HEK293 (cell line): Measurements from ENCODE around the gene SHISAL1.

ENCODE experiments used
- CTCF ChIA-PET: fragments of 350-600 bp; formaldehyde crosslinking; extraction: SDS; loops from one replicate; lab custom pipeline; 2021; ENCODE audit warnings: antibody characterized with exemption; lab: Yijun Ruan, JAX
- POLR2A ChIA-PET: fragments of 300-600 bp; formaldehyde crosslinking; extraction: SDS; loops from one replicate; lab custom pipeline; 2020; ENCODE audit warnings: antibody characterized with exemption, inconsistent platforms; lab: Yijun Ruan, JAX
- H3K27ac ChIP-seq: fragments of 200-500 bp; sonication (Bioruptor generic); 2 replicates; pipeline ENCODE4 v1.5.1; 2014; ENCODE audit warnings: low read depth, low read length, control low read depth, inconsistent platforms; ENCODE audit errors: extremely low read depth
- H3K36me3 ChIP-seq, 2 experiments: fragments of 200-500 bp in 1 of 2; sonication (Bioruptor generic) in 1 of 2; 1 replicate in 1 of 2; 2 replicates in 1 of 2; pipeline ENCODE4 v1.5.1; 2014 to 2017; ENCODE audit warnings: inconsistent platforms in 2 of 2, low read length in 2 of 2; ENCODE audit not compliant: control insufficient read depth in 2 of 2, insufficient read depth in 1 of 2
- H3K4me1 ChIP-seq: fragments of 200-500 bp; sonication (Bioruptor generic); 2 replicates; pipeline ENCODE4 v1.5.1; 2014; ENCODE audit warnings: mild to moderate bottlenecking, low read length, inconsistent platforms; ENCODE audit not compliant: control insufficient read depth, insufficient read depth
- H3K4me3 ChIP-seq: 2 replicates; pipeline ENCODE4 v1.5.1; 2011; ENCODE audit warnings: low read depth, mild to moderate bottlenecking, control low read depth, low read length, moderate library complexity
- H3K9me3 ChIP-seq: fragments of 200-500 bp; sonication (Bioruptor generic); 2 replicates; pipeline ENCODE4 v1.5.1; 2014; ENCODE audit warnings: low read depth, low read length, inconsistent platforms; ENCODE audit not compliant: control insufficient read depth, insufficient read depth
- ZFP3 ChIP-seq: fragments of 450-650 bp; formaldehyde crosslinking; IDR thresholded peaks from 2 replicates; pipeline ENCODE4 v1.5.1; 2016; ENCODE audit warnings: low read depth, missing biosample characterization, missing genetic modification characterization
- ZFP37 ChIP-seq: fragments of 450-650 bp; formaldehyde crosslinking; IDR thresholded peaks from 2 replicates; pipeline ENCODE4 v1.5.1; 2016; ENCODE audit warnings: missing biosample characterization, missing genetic modification characterization
- ZNF140 ChIP-seq: fragments of 450-650 bp; formaldehyde crosslinking; IDR thresholded peaks from 2 replicates; pipeline ENCODE4 v1.5.1; 2016; ENCODE audit warnings: missing biosample characterization, missing genetic modification characterization
- ZNF2 ChIP-seq: fragments of 450-650 bp; formaldehyde crosslinking; IDR thresholded peaks from 2 replicates; pipeline ENCODE4 v1.5.1; 2016; ENCODE audit warnings: missing biosample characterization, missing genetic modification characterization
- ZNF202 ChIP-seq: fragments of 450-650 bp; formaldehyde crosslinking; IDR thresholded peaks from 2 replicates; pipeline ENCODE4 v1.5.1; 2016; ENCODE audit warnings: missing biosample characterization, missing genetic modification characterization, borderline replicate concordance
- ZNF214 ChIP-seq: fragments of 450-650 bp; formaldehyde crosslinking; IDR thresholded peaks from 2 replicates; pipeline ENCODE4 v1.5.1; 2017; ENCODE audit warnings: missing biosample characterization, mild to moderate bottlenecking, missing genetic modification characterization, borderline replicate concordance
- ZNF221 ChIP-seq: fragments of 450-650 bp; formaldehyde crosslinking; IDR thresholded peaks from 2 replicates; pipeline ENCODE4 v1.5.1; 2017; ENCODE audit warnings: missing biosample characterization, missing genetic modification characterization, borderline replicate concordance
- ZNF248 ChIP-seq: fragments of 450-650 bp; formaldehyde crosslinking; IDR thresholded peaks from 2 replicates; pipeline ENCODE4 v1.5.1; 2017; ENCODE audit warnings: missing biosample characterization, missing genetic modification characterization
- ZNF311 ChIP-seq: fragments of 450-650 bp; formaldehyde crosslinking; IDR thresholded peaks from 2 replicates; pipeline ENCODE4 v1.5.1; 2017; ENCODE audit warnings: missing biosample characterization, missing genetic modification characterization, borderline replicate concordance
- ZNF391 ChIP-seq: fragments of 450-650 bp; formaldehyde crosslinking; IDR thresholded peaks from 2 replicates; pipeline ENCODE4 v1.5.1; 2016; ENCODE audit warnings: low read depth, missing biosample characterization, missing genetic modification characterization, borderline replicate concordance
- ZNF433 ChIP-seq: fragments of 450-650 bp; formaldehyde crosslinking; IDR thresholded peaks from 2 replicates; pipeline ENCODE4 v1.5.1; 2016; ENCODE audit warnings: missing biosample characterization, missing genetic modification characterization, low read depth
- ZNF48 ChIP-seq: fragments of 450-650 bp; formaldehyde crosslinking; IDR thresholded peaks from 2 replicates; pipeline ENCODE4 v1.5.1; 2016; ENCODE audit warnings: missing biosample characterization, missing genetic modification characterization
- ZNF501 ChIP-seq: fragments of 450-650 bp; formaldehyde crosslinking; IDR thresholded peaks from 2 replicates; pipeline ENCODE4 v1.5.1; 2016; ENCODE audit warnings: missing biosample characterization, missing genetic modification characterization
- ZNF514 ChIP-seq: fragments of 450-650 bp; formaldehyde crosslinking; IDR thresholded peaks from 2 replicates; pipeline ENCODE4 v1.5.1; 2016; ENCODE audit warnings: missing biosample characterization, missing genetic modification characterization
- ZNF560 ChIP-seq: fragments of 450-650 bp; formaldehyde crosslinking; IDR thresholded peaks from 2 replicates; pipeline ENCODE4 v1.5.1; 2017; ENCODE audit warnings: missing biosample characterization, missing genetic modification characterization, borderline replicate concordance
- ZNF623 ChIP-seq: fragments of 450-650 bp; formaldehyde crosslinking; IDR thresholded peaks from 2 replicates; pipeline ENCODE4 v1.5.1; 2016; ENCODE audit warnings: missing biosample characterization, missing genetic modification characterization
- ZNF639 ChIP-seq: fragments of 450-650 bp; formaldehyde crosslinking; IDR thresholded peaks from 2 replicates; pipeline ENCODE4 v1.5.1; 2016; ENCODE audit warnings: missing biosample characterization, missing genetic modification characterization
- ZNF707 ChIP-seq: fragments of 450-650 bp; formaldehyde crosslinking; IDR thresholded peaks from 2 replicates; pipeline ENCODE4 v1.5.1; 2016; ENCODE audit warnings: missing biosample characterization, missing genetic modification characterization
- ZNF768 ChIP-seq: fragments of 450-650 bp; formaldehyde crosslinking; IDR thresholded peaks from 2 replicates; pipeline ENCODE4 v1.5.1; 2018; ENCODE audit warnings: missing biosample characterization, mild to moderate bottlenecking, missing genetic modification characterization
- TF ChIP-seq, protein P1 (sequence below): fragments of 450-650 bp; formaldehyde crosslinking; IDR thresholded peaks from 2 replicates; pipeline ENCODE4 v1.5.1; 2017; ENCODE audit warnings: missing biosample characterization, missing genetic modification characterization
- TF ChIP-seq, protein P2 (sequence below): fragments of 450-650 bp; formaldehyde crosslinking; IDR thresholded peaks from 2 replicates; pipeline ENCODE4 v1.5.1; 2016; ENCODE audit warnings: missing biosample characterization, missing genetic modification characterization

SHISAL1 gene

DNA sequence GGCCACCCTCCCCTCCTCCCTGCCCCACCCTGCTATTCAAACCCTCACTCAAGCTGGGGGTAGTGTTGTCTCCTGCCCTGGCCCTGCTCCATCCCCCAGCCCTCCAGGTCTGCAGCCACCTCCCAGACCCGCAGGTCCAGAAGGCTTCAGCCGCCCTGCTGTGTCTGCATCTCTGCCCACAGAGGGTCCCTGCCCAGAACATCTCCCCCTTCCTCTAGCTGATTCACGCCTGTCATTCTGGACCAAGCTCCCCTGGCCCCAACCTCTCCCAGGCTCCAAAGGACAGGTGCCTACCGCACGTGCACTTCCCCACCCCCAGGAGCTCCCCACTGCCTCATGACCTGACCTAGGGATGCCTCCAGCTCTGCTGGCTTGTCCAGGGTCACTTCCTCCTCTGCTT lies 16.0 kb upstream of the SHISAL1 start:
- no peaks in the 10 kb centered on the region for H3K36me3 ChIP-seq
- no peak overlapping the region for H3K27ac ChIP-seq
- TF ChIP-seq ZNF2 (tag by site-specific recombination) (no peak), ZNF202 (no peak), ZNF48 (tag by site-specific recombination) (no peak), ZNF707 (no peak), ZNF140 (tag by site-specific recombination) (no peak), ZNF248 (tag by site-specific recombination) (no peak), ZNF560 (tag by site-specific recombination) (no peak), ZNF221 (tag by site-specific recombination) (no peak), ZNF501 (tag by site-specific recombination) (no peak), ZNF623 (tag by site-specific recombination) (no peak), ZNF311 (tag by site-specific recombination) (no peak), ZFP3 (tag by site-specific recombination) (no peak), ZNF639 (tag by site-specific recombination) (no peak)
- TF ChIP-seq, protein P1, sequence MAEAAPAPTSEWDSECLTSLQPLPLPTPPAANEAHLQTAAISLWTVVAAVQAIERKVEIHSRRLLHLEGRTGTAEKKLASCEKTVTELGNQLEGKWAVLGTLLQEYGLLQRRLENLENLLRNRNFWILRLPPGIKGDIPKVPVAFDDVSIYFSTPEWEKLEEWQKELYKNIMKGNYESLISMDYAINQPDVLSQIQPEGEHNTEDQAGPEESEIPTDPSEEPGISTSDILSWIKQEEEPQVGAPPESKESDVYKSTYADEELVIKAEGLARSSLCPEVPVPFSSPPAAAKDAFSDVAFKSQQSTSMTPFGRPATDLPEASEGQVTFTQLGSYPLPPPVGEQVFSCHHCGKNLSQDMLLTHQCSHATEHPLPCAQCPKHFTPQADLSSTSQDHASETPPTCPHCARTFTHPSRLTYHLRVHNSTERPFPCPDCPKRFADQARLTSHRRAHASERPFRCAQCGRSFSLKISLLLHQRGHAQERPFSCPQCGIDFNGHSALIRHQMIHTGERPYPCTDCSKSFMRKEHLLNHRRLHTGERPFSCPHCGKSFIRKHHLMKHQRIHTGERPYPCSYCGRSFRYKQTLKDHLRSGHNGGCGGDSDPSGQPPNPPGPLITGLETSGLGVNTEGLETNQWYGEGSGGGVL: no peak
- TF ChIP-seq, protein P2, sequence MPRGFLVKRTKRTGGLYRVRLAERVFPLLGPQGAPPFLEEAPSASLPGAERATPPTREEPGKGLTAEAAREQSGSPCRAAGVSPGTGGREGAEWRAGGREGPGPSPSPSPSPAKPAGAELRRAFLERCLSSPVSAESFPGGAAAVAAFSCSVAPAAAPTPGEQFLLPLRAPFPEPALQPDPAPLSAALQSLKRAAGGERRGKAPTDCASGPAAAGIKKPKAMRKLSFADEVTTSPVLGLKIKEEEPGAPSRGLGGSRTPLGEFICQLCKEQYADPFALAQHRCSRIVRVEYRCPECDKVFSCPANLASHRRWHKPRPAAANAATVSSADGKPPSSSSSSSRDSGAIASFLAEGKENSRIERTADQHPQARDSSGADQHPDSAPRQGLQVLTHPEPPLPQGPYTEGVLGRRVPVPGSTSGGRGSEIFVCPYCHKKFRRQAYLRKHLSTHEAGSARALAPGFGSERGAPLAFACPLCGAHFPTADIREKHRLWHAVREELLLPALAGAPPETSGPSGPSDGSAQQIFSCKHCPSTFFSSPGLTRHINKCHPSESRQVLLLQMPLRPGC (tag by site-specific recombination): no peak
- ChIA-PET CTCF (interaction anchor here (1.0 to 1.6 kb wide), 5 partner anchors 18 to 1269 kb away, joined by 3 to 4 read pairs (median 3); no protein-coding TSS in a partner anchor), POLR2A (no interaction called here)
- no peaks in the 10 kb centered on the region for H3K9me3 ChIP-seq
- H3K4me1 ChIP-seq: no peaks in the 10 kb centered on the region
- no peak overlapping the region for H3K4me3 ChIP-seq

DNA sequence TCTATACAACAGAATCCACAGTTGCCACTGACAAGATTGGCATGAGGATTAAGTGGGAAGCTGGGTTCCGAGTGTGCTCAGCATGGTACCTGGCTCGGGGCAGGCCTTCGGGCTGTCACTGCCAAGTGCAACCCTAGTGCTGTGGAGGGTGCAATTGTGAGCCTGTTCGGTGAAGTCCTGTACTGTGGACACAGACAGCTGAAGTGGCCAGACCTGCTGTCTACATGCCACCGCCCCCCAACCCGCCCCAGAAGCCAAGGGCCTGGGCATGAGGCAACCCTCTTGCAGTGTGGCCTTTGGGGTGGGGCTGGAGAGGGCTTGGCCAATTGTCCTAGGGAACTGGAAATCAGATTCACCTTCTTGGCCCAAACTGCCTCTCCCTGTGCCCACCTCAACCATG lies 15.6 kb upstream of the SHISAL1 start:
- H3K27ac ChIP-seq: no peak overlapping the region
- H3K36me3 ChIP-seq: no peaks in the 10 kb centered on the region
- TF ChIP-seq ZNF514 (no peak), ZNF768 (tag by site-specific recombination) (no peak), ZNF214 (no peak), ZFP37 (tag by site-specific recombination) (no peak), ZNF391 (tag by site-specific recombination) (no peak), ZNF433 (tag by site-specific recombination) (no peak)
- H3K4me1 ChIP-seq: no peaks in the 10 kb centered on the region
- H3K9me3 ChIP-seq: no peaks in the 10 kb centered on the region
- ChIA-PET POLR2A (no interaction called here), CTCF (interaction anchor here (1.0 to 1.3 kb wide), 3 partner anchors 17 to 335 kb away, joined by 3 to 4 read pairs (median 3); no protein-coding TSS in a partner anchor)
- no peak overlapping the region for H3K4me3 ChIP-seq
